Limb (tissue), 2 donors: Measurements from ENCODE around the gene LRP1B.

Experiments used
- DNase-seq, 2 donors: peaks; one replicate each; pipeline ENCODE4 v3.0.0-alpha.2; 2016; ENCODE audit errors: extremely low spot score in 2 of 2

LRP1B gene

GRCh38 chr2:141778315-141778835 is 352.4 kb downstream of the LRP1B start:
- DNase-seq: peak in 1 of 2 donors; percentile 3

GRCh38 chr2:141770530-141770929 is 360.3 kb downstream of the LRP1B start:
- no peak for DNase-seq

GRCh38 chr2:141767691-141768090 is 363.1 kb downstream of the LRP1B start:
- DNase-seq: no peak

- no peak for DNase-seq
Measured at GRCh38 chr2:141767051-141767450, 363.8 kb downstream of the LRP1B start.

GRCh38 chr2:141766225-141766624 is 364.6 kb downstream of the LRP1B start:
- DNase-seq: no peak

GRCh38 chr2:141748616-141749015 is 382.2 kb downstream of the LRP1B start:
- DNase-seq: no peak

GRCh38 chr2:141741652-141742051 is 389.2 kb downstream of the LRP1B start:
- no peak for DNase-seq

GRCh38 chr2:141737492-141738255 is 393.1 kb downstream of the LRP1B start:
- no peak for DNase-seq

GRCh38 chr2:141736466-141736865 is 394.4 kb downstream of the LRP1B start:
- no peak for DNase-seq

- no peak for DNase-seq
Measured at GRCh38 chr2:141728886-141729285, 401.9 kb downstream of the LRP1B start.

GRCh38 chr2:141728142-141728541 is 402.7 kb downstream of the LRP1B start:
- no peak for DNase-seq

GRCh38 chr2:141724426-141724825 is 406.4 kb downstream of the LRP1B start:
- no peak for DNase-seq

- DNase-seq: no peak
Measured at GRCh38 chr2:141723814-141724213, 407.0 kb downstream of the LRP1B start.

GRCh38 chr2:141720476-141720875 is 410.3 kb downstream of the LRP1B start:
- no peak for DNase-seq

- no peak for DNase-seq
Measured at GRCh38 chr2:141714496-141714895, 416.3 kb downstream of the LRP1B start.

GRCh38 chr2:141711627-141712026 is 419.2 kb downstream of the LRP1B start:
- no peak for DNase-seq

- DNase-seq: no peak
Measured at GRCh38 chr2:141710589-141711239, 420.1 kb downstream of the LRP1B start.

- DNase-seq: no peak
Measured at GRCh38 chr2:141709756-141710155, 421.1 kb downstream of the LRP1B start.

GRCh38 chr2:141707486-141707885 is 423.3 kb downstream of the LRP1B start:
- DNase-seq: no peak

GRCh38 chr2:141704541-141704940 is 426.3 kb downstream of the LRP1B start:
- DNase-seq: no peak

GRCh38 chr2:141703501-141703900 is 427.3 kb downstream of the LRP1B start:
- DNase-seq: no peak

- no peak for DNase-seq
Measured at GRCh38 chr2:141701618-141702017, 429.2 kb downstream of the LRP1B start.

GRCh38 chr2:141699573-141699972 is 431.2 kb downstream of the LRP1B start:
- DNase-seq: no peak
